Epithelial cell of proximal tubule (primary cell): Measurements from ENCODE around the gene NAA25. TPM values are rescaled to one million over a fixed set of nuclear protein-coding genes. Genes with fewer than 3 reads are reported as not detected.

Source experiments
- DNase-seq: peaks from one replicate; pipeline ENCODE4 v3.0.0-alpha.2; 2011; ENCODE audit warnings: low read depth
- H3K4me3 ChIP-seq: 2 replicates; pipeline ENCODE4 v1.5.1; 2011; ENCODE audit warnings: low read depth, mild to moderate bottlenecking, low read length
- CTCF ChIP-seq: conservative IDR thresholded peaks from 2 replicates; pipeline ENCODE4 v1.5.1; 2012; ENCODE audit warnings: low read depth, mild to moderate bottlenecking, low read length
- total RNA-seq: library from RNA; depleted of rRNA; stranded (reverse); fragments of >200 nt; gene quantifications from 2 replicates; pipeline ENCODE4 v1.2.3, GENCODE V29; 2015

The NAA25 gene
- total RNA-seq, 1 donor from 2014 or later: 11.8 TPM

- DNase-seq: no peak
- no peak for TF ChIP-seq CTCF
- H3K4me3 ChIP-seq: peak overlapping the region; percentile 94
Observed at GRCh38 chr12:112126000-112126438, 17.4 kb upstream of the NAA25 start.

GRCh38 chr12:112125250-112125999, 16.8 kb upstream of the NAA25 start, which contains the start of gene TRAFD1:
Gene TRAFD1 (plus strand): TSS chr12:112125560. CDS start chr12:112130523, 4,963 bp downstream.
- peak within 1 kb of the TSS; percentile 94 for H3K4me3 ChIP-seq
- DNase-seq: peak; percentile 53
- no peak for TF ChIP-seq CTCF

GRCh38 chr12:112124918-112125249, 16.3 kb upstream of the NAA25 start:
- no peak for TF ChIP-seq CTCF
- peak overlapping the region; percentile 94 for H3K4me3 ChIP-seq
- DNase-seq: no peak

GRCh38 chr12:112122823-112123690, 14.5 kb upstream of the NAA25 start:
- no peak for TF ChIP-seq CTCF
- DNase-seq: no peak
- no peak overlapping the region for H3K4me3 ChIP-seq

- H3K4me3 ChIP-seq: no peak overlapping the region
- DNase-seq: no peak
- no peak for TF ChIP-seq CTCF
Observed at GRCh38 chr12:112121780-112122565, 13.4 kb upstream of the NAA25 start.

GRCh38 chr12:112117685-112118084, 9.1 kb upstream of the NAA25 start:
- DNase-seq: no peak
- no peak for TF ChIP-seq CTCF
- no peak overlapping the region for H3K4me3 ChIP-seq
